ENCODE measurements around the gene ZCCHC2. TPM values are rescaled to one million over a fixed set of nuclear protein-coding genes. Genes with fewer than 3 reads are reported as not detected.

Gene ZCCHC2
- total and polyA plus RNA-seq, 8 donors, result 3.9 to 76.5 (median 15.6) TPM

GRCh38 chr18:62566818-62567217, 44.0 kb downstream of the ZCCHC2 start:
- intact Hi-C loops (cut with DNase I; ENCODE audit: low total_unique reads), result no loop called here
- Histone ChIP-seq H3K27me3 (no peaks in the 10 kb centered on the region), H3K9me3 (no peaks in the 10 kb centered on the region), H3K27ac (no peak overlapping the region), H3K36me3 (peaks cover 0 to 94% (median 92%) of the 10 kb centered on the region in 4 donors), H3K4me3 (no peak overlapping the region), H3K4me1 (no peaks in the 10 kb centered on the region)
- 94 to 98% (median 97%) methylated on average over 4 of the region's 4 CpGs for WGBS, 5 donors
- no peak for DNase-seq
- TF ChIP-seq POLR2AphosphoS5 (IDR thresholded peaks at IDR 0.05) (no peak), EP300 (IDR thresholded peaks at IDR 0.05) (no peak), CTCF (IDR thresholded peaks at IDR 0.05) (no peak), POLR2A (IDR thresholded peaks at IDR 0.05) (no peak)

DNA sequence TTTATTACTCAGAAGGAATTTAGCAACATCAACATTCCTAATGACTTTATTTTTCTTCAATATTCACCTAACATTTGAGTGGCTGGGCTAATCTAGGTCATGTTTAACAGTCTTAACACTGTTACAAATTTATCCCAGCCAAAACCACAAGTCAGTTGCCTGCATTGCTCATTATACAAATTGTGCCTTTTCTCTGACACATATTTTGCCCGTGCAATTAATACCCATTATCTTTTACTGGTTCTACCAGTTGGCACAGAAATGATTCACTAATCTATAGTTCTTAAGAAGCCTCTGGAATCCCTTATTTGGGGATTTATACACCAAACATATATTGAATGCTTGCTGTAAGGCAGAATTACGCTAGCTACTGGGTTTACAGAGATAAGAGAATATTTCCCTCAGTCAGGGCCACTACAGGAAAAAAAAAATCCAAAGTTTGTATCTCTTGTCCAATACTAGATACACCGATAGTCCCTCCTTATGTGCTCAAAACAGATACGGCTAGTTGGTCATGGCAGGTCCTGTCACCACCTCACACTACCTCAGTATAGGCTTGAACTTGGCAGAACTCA, 46.3 kb downstream of the ZCCHC2 start:
- WGBS, 5 donors, result 73 to 88% (median 86%) methylated on average over 4 of the region's 4 CpGs
- H3K27me3 ChIP-seq, result no peaks in the 10 kb centered on the region
- no peak for TF ChIP-seq POLR2AphosphoS5 (IDR thresholded peaks at IDR 0.05)
- no peak for TF ChIP-seq EP300 (IDR thresholded peaks at IDR 0.05)
- TF ChIP-seq CTCF (IDR thresholded peaks at IDR 0.05), result no peak
- no peak for TF ChIP-seq POLR2A (IDR thresholded peaks at IDR 0.05)
- no peak for DNase-seq
- no peak overlapping the region for H3K4me3 ChIP-seq
- intact Hi-C loops (cut with DNase I; ENCODE audit: low total_unique reads), result no loop called here
- H3K36me3 ChIP-seq, result peaks cover 4 to 93% (median 86%) of the 10 kb centered on the region in 4 donors
- no peak overlapping the region for H3K27ac ChIP-seq
- H3K4me1 ChIP-seq, result no peaks in the 10 kb centered on the region
- H3K9me3 ChIP-seq, result no peaks in the 10 kb centered on the region

DNA sequence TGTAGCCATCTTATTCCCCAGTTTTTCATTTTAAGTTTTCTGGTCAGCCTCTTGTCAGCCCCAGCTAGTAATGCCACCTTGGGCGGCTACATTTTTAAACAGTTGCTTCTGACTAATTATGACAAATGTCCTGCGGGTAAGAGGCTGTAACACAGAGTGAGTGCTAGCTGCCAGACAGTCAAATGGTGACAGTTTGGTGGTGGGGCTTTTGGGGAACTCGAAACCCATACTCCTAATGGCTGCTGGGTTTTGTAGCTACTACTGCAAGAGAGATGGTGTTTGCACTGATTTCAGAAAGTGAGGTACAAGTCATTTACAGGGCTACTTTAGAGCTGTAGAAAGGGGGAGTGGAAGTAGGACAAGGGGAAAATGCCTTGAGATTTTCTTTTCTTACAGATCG, 48.2 kb downstream of the ZCCHC2 start:
- no peak for DNase-seq
- Histone ChIP-seq H3K4me1 (no peaks in the 10 kb centered on the region), H3K27ac (no peak overlapping the region), H3K36me3 (peaks cover 20 to 93% (median 85%) of the 10 kb centered on the region in 4 donors), H3K4me3 (no peak overlapping the region), H3K9me3 (no peaks in the 10 kb centered on the region), H3K27me3 (no peaks in the 10 kb centered on the region)
- WGBS, 5 donors, result 69 to 97% (median 76%) methylated on average over 4 of the region's 4 CpGs
- intact Hi-C loops (cut with DNase I; ENCODE audit: low total_unique reads), result no loop called here
- TF ChIP-seq CTCF (IDR thresholded peaks at IDR 0.05) (no peak), EP300 (IDR thresholded peaks at IDR 0.05) (no peak), POLR2A (IDR thresholded peaks at IDR 0.05) (no peak), POLR2AphosphoS5 (IDR thresholded peaks at IDR 0.05) (no peak)

DNA sequence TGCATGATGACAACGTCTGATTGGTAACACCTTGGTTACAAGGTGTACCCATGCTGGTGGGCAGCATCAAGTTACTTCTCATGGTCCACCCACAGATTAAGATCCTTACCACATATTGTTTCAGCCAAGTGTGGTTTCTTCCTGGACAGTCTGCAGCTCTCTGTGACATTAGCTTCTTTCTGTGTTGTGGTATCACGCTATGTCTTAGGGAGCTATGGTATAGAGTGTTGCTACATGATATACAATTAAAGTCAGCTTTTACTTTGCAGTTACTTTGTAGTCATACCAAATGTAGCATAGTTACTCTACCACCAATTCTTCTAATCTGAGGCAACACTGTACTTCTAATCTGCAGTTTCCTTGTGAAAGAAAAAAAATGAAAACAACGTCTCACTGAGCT, 48.8 kb downstream of the ZCCHC2 start:
- 80 to 91% (median 88%) methylated on average over 3 of the region's 3 CpGs for WGBS, 5 donors

More for the DNA sequence above, 48.8 kb downstream of the ZCCHC2 start:
- Histone ChIP-seq H3K4me1 (no peaks in the 10 kb centered on the region), H3K4me3 (no peak overlapping the region), H3K9me3 (no peaks in the 10 kb centered on the region), H3K27ac (no peak overlapping the region), H3K36me3 (peaks cover 20 to 89% (median 83%) of the 10 kb centered on the region in 4 donors), H3K27me3 (no peaks in the 10 kb centered on the region)
- TF ChIP-seq POLR2A (IDR thresholded peaks at IDR 0.05) (no peak), POLR2AphosphoS5 (IDR thresholded peaks at IDR 0.05) (no peak), CTCF (IDR thresholded peaks at IDR 0.05) (no peak), EP300 (IDR thresholded peaks at IDR 0.05) (no peak)
- intact Hi-C loops (cut with DNase I; ENCODE audit: low total_unique reads), result no loop called here
- no peak for DNase-seq
